Stimulated activated CD8-positive, alpha-beta memory T cell treated with anti-CD3 and anti-CD28 coated beads, Interleukin-12 subunit alpha, Interleukin-12 subunit beta, amount 100 ng/mL, for 24 hours (primary cell): ENCODE data around the gene ADIPOR1.
"Not testable (repeated sequence)": the region's sequence is repeated elsewhere in the genome, so short reads cannot be mapped to it uniquely, and the experiment has no call there.

Experiments used
- DNase-seq: peaks from one replicate; pipeline ENCODE4 v3.0.0-alpha.2; 2020; ENCODE audit errors: extremely low read depth

Gene ADIPOR1

DNA sequence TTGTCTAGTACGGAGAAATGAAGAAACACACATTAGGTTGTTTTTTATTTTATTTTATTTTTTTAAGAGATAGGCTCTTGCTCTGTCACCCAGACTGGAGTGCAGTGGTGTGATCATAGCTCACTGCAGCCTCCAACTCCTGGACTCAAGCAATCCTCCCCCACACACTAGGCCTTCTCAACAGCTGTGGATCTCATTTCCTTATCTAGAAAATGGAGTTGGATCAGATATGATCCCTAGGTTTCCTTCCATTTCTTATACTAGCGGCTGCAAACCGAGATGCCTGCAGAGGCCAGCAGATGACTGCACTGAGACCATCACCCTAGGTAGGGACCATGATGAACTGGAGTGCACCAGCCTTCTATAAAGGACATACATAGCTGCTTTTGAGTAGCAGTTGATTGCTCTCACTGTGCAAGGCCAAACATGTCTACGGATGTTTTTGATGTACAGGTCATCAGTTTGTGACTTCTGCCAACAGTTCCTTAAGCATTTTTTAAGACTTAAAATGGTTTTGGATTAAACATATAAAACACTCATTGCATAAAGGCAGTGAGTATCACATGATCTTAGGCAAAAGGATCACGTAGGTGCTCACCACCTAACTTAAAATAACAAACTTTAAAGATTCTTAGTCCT, 19.7 kb downstream of the ADIPOR1 start:
- no peak for DNase-seq

DNA sequence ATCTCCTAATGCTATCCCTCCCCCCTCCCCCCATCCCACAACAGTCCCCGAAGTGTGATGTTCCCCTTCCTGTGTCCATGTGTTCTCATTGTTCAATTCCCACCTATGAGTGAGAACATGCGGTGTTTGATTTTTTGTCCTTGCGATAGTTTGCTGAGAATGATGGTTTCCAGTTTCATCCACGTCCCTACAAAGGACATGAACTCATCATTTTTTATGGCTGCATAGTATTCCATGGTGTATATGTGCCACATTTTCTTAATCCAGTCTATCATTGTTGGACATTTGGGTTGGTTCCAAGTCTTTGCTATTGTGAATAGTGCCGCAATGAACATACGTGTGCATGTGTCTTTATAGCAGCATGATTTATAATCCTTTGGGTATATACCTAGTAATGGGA, 21.7 kb downstream of the ADIPOR1 start:
- DNase-seq = not testable (repeated sequence)

DNA sequence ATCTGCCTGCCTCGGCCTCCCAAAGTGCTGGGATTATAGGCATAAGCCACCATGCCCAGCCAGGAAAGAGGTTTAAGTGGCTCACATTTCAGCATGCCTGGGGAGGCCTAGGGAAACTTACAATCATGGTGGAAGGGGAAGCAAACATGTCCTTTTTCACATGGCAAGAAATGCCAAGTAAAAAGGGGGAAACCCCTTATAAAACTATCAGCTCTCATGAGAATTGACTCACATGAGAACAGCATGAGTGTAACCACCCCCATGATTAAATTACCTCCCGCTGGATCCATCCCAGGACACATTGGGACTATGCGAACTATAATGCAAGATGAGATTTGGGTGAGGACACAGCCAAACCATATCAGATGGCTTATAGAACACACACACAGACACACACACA, 22.3 kb downstream of the ADIPOR1 start:
- no peak for DNase-seq

DNA sequence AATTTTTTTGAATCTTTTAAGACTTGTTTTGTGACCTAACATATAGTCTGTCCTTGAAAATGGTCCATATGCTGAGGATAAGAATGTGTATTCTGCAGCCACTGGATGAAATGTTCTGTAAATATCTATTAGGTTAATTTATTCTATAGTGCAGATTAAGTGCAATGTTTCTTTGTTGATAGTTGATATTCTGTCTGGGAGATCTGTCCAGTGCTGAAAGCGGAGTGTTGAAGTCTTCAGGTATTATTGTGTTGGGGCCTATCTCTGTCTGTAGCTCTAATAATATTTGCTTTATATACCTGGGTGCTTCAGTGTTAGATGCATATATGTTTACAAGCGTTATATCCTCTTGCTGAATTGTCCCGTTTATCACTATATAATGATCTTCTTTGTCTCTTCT, 23.4 kb downstream of the ADIPOR1 start:
- no peak for DNase-seq

DNA sequence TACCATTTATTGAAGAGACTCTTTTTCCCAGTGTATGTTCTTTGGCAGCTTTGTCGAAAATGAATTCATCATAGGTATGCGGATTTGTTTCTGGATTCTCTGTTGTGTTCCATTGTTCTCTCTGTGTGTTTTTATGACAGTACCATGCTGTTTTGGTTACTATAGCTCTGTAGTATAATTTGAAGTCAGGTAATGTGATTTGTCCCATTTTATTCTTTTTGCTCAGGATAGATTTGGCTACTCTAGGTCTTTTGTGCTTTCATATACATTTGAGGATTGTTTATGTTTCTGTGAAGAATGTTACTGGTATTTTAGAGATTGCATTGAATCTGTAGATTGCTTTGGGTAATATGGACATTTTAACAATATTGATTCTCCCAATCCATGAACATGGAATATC, 25.6 kb downstream of the ADIPOR1 start:
- no peak for DNase-seq

DNA sequence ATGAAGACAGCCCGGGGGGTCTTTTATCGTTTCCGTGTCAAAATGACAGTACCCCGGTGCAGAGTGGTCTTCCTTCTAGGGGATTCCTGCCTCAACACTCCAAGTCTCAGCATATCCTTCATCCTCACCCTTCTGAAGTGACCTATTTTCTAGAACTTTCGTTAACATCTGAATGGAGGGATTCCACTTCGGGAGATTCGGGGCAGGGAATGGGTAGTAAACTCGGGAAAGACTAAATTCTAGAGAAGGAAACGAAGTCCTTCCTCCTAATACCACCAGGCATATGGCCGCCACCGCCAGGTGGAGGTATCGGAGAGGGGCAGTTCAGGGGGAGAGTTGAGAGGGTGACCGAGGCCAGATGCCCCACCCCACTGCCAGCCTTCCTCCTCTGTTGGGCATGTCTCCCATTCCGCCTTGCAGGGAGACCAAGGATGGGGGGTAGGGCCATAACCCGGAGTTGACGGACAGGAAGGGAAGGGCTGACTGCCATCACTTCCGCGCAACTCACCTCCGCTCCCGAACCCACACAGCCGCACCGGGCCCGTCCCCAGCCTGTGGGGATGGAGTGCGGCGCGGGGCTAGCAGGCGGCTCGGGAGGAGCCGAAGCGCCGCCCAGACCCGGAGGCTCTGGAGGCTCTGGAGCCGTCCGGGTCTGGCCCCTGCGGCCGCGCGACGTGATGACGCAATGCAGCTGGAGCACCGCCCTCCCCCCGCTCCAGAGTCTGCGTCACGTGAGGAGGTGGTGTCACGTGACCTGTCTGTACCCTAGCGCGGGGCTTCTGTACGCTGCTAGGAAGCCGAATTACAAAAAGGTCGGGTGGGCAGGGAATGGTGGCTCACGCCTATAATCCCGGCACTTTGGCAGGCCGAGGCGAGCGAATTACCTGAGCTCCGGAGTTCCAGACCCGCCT, 31.3 kb downstream of the ADIPOR1 start, which contains the start of gene KLHL12:
TSS of gene KLHL12 (minus strand) at position 654 of the 911 bp plus-strand sequence. CDS start 2,072 bp downstream, outside the sequence.
- DNase-seq = peak; percentile 88

DNA sequence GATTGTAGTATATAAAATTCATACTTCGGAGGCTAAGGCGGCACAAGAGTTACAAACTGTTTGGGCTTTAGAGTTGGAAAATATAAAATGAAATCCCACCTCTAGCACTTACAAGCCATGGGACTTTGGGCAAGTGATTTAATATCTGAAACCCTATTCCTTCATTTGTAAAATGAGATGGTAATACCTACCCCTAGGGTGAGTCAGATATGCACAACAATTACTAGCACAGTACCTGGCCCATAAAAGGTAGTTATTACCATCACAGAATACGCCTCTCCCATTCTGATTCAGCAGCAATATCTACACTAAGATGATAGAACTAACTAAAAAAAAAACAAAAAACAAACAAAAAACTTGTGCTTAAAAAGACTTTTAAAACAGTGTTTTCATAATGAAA, 34.6 kb downstream of the ADIPOR1 start:
- no peak for DNase-seq

DNA sequence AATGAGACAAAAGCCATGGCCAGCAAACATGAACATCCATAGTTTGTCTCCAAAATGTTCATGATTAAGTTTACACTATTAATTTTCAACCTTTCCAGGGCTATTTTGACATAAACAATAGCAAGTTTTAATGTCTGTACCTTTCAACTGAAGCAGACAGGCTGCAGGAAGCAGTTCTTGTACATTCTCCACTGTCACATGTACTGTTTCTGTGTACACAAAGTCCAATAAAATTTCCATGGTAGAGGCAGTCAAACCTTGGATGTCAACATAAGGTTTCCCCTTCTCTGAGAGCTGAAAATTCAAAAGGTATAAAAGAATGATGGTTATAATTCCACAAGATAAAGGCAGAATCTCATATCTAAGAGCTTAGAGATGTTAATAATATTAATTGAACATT, 38.5 kb downstream of the ADIPOR1 start:
- no peak for DNase-seq

DNA sequence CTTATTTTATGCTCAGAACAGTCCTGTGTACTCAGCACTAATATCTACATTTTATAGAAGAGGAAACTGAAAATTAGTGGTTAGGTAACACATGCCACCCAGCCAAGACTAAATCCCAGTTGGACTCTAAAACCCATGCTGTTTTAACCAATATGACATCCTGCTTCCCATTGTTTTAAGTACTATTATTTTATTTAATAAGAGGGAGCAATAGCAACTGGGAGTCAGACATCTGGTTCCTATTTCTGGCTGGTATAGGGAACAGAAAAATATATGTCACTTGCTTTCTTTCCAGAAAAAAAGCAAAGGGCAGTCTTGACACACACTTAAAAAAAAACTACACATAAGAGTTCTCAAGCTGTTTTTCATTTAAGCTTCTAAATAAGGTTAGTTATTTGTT, 43.0 kb downstream of the ADIPOR1 start:
- DNase-seq = no peak

DNA sequence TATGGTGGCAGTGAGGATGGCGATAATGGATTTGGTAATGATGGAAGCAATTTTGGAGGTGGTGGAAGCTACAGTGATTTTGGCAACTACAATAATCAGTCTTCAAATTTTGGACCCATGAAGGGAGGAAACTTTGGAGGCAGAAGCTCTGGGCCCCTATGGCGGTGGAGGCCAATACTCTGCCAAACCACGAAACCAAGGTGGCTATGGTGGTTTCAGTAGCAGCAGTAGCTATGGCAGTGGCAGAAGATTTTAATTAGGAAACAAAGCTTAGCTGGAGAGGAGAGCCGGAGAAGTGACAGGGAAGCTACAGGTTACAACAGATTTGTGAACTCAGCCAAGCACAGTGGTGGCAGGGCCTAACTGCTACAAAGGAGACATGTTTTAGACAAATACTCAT, 45.6 kb downstream of the ADIPOR1 start:
- not testable (repeated sequence) for DNase-seq

DNA sequence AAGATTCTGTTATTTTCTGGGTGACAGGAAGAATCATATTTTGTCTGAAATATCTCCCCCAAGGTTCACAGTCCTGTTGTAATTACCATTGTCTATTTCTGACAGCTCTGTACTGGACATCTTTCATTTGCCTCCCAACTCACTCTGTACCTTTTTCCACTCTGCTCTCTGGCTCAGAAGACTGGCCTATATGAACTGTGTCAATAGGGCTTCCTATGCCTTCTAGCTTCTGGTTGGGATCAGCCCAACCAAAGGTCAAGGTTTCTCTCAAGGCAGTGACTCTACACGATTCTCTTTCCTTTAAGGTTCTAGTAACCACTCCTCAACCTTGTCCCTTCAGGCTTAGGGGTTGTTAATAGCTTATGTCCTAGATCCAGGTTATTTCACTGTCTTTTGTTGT, 48.6 kb downstream of the ADIPOR1 start:
- DNase-seq = no peak

DNA sequence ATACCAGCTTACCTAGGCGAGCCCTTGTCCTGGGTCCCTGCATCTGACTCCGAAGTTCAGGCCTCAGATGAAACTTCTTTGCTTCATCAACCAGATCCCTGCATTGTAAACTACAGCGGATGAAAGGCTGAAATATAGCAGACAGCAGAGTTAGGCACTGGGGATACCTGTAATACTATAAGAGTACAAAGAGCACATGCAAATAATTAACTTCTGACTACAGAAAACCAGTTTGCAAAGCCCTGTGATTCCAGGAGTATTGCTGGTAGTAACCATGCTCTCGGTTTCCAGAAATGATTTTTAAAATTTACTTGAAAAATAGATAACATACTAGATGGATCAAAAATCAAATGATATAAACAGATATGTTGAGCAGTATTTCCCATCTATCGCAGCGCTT, 49.1 kb downstream of the ADIPOR1 start:
- no peak for DNase-seq

DNA sequence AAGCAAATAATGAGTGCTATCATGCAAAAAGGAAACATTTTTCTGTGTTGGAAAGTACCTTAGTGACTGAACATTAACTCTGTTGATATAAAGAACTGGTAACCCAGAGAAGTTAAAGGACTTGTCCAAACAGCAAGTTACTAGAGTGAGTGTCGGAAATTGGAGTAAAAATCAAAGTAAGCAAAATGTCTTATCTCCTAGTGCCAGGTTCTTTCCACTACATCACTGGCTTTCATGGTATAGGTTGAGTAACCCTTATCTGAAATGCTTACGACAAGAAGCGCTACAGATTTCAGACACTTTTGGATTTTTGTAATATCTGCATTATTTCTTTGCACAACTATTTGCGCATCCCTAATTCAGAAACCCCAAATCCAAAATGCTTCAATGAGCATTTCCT, 52.8 kb downstream of the ADIPOR1 start:
- DNase-seq = no peak

DNA sequence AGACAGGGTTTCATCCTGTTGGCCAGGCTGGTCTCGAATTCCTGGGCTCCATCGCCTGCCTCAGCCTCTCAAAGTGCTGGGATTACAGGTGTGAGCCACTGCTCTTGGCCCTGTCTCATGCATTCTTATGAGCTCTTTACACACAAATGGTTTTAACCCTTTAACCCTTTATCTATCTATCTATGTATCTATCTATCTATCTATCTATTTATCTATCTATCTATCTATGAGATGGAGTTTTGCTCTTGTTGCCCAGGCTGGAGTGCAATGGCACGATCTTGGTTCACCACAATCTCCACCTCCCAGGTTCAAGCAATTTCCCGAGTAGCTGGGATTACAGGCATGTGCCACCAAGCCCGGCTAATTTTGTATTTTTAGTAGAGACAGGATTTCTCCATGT, 54.3 kb downstream of the ADIPOR1 start:
- DNase-seq = not testable (repeated sequence)

DNA sequence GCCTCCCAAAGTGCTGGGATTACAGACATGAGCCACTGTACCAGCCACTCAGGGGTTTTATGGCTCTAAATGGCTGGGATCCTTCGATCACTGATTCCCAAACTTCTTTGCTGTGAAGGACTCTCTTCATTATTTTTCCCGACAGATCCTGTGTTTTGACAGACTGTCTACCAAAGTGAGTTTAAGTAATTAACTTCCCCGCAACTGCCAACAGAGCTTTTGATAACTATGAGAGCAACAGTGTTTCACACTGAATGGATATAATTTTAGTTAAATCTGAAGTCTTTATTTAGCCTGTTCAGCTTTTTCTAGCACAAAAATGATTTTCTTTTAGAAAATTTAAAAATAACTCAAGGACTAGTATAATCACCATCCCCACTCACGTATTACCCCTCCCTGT, 56.6 kb downstream of the ADIPOR1 start:
- DNase-seq = no peak

DNA sequence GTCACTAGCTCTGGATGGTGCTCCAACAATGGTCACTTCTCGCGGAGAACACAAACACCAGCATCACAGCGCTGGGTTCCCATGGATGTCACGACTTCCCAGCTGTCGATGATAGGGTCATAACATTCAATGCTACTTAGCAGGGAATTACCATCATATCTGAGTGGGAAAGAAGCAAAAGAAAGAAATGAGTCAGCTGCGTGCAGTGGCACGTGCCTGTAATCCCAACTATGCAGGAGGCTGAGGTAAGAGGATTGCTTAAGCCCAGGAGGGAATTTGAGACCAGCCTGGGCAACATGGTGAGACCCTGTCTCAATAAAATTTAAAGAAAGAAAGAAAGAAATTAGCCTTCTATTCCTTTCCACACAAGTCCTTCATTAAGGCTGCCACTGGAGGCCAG, 65.6 kb downstream of the ADIPOR1 start:
- no peak for DNase-seq
